ENCODE measurements around the gene CCR7.
"Not testable (repeated sequence)": the region's sequence is repeated elsewhere in the genome, so short reads cannot be mapped to it uniquely, and the experiment has no call there.

The CCR7 gene

GRCh38 chr17:40580140-40580539 lies 14.9 kb upstream of the CCR7 start:
- Histone ChIP-seq H3K4me3 (no peak overlapping the region), H3K36me3 (replicated peaks) (no peaks in the 10 kb centered on the region), H3K27me3 (ENCODE audit: low read depth) (no peaks in the 10 kb centered on the region; the same call in 1 of the 2 replicates), H3K4me1 (no peaks in the 10 kb centered on the region), H3K9me3 (no peaks in the 10 kb centered on the region)
- in situ Hi-C loops (cut with MboI; ENCODE audit: low sequenced_read_pairs): no loop called here
- no peak for DNase-seq (ENCODE audit: low spot score in 2 of 2)

GRCh38 chr17:40579471-40579870 lies 14.2 kb upstream of the CCR7 start:
- no peaks in the 10 kb centered on the region for H3K36me3 ChIP-seq (replicated peaks)
- no peak overlapping the region for H3K4me3 ChIP-seq
- no peaks in the 10 kb centered on the region; the same call in 1 of the 2 replicates for H3K27me3 ChIP-seq (ENCODE audit: low read depth)
- in situ Hi-C loops (cut with MboI; ENCODE audit: low sequenced_read_pairs): no loop called here
- H3K9me3 ChIP-seq: no peaks in the 10 kb centered on the region
- DNase-seq (ENCODE audit: low spot score in 2 of 2): no peak
- no peaks in the 10 kb centered on the region for H3K4me1 ChIP-seq

GRCh38 chr17:40577611-40578065 lies 12.4 kb upstream of the CCR7 start:
- Histone ChIP-seq H3K36me3 (replicated peaks) (no peaks in the 10 kb centered on the region), H3K4me1 (no peaks in the 10 kb centered on the region), H3K27me3 (ENCODE audit: low read depth) (no peaks in the 10 kb centered on the region; the same call in 1 of the 2 replicates), H3K9me3 (no peaks in the 10 kb centered on the region; the same call in 1 of the 2 replicates), H3K4me3 (no peak overlapping the region)
- no peak for DNase-seq (ENCODE audit: low spot score in 2 of 2)
- in situ Hi-C loops (cut with MboI; ENCODE audit: low sequenced_read_pairs): no loop called here

DNA sequence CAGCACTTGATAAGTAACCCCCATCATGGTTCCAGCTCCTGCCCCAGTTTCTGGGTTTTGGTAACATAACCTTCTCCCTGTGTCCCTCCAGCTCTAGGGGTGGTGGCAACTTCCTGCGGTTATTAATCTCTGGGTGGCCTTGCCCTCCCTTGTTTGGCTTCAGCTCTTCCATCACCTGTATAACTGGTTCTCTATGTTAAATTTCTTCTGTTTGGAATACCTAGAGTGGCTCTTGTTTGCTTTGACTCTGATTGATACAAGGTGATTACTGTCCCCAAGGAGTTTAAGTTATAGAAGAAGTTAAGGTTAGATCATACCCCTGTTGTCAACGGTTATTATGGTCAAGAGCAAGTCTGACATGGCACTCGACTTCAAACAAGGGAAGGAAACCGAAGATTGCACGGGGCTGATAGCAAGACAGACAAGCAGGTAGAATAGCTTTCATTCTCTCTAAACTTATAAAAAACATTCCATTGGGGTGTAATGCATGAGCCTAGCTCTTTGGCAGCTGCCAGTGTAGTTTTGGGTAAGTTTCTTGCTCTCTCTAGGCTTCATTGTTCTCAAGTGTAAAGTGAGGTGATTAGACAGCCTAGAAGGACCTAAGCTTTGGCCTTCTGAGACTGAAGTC lies 11.0 kb upstream of the CCR7 start:
- Histone ChIP-seq H3K9me3 (no peaks in the 10 kb centered on the region; the same call in 1 of the 2 replicates), H3K4me1 (no peaks in the 10 kb centered on the region), H3K36me3 (replicated peaks) (no peaks in the 10 kb centered on the region), H3K27me3 (ENCODE audit: low read depth) (0 out of 2 replicates have a peak, but pooled peaks cover 2% of the 10 kb centered on the region), H3K4me3 (no peak overlapping the region)
- DNase-seq (ENCODE audit: low spot score in 2 of 2): no peak
- in situ Hi-C loops (cut with MboI; ENCODE audit: low sequenced_read_pairs): no loop called here

GRCh38 chr17:40574292-40574691 lies 9.0 kb upstream of the CCR7 start:
- in situ Hi-C loops (cut with MboI; ENCODE audit: low sequenced_read_pairs): no loop called here
- H3K4me3 ChIP-seq: no peak overlapping the region
- H3K27me3 ChIP-seq (ENCODE audit: low read depth): peaks cover 5% of the 10 kb centered on the region; the same call in 1 of the 2 replicates
- no peak for DNase-seq (ENCODE audit: low spot score in 2 of 2)
- H3K36me3 ChIP-seq (replicated peaks): no peaks in the 10 kb centered on the region
- H3K9me3 ChIP-seq: no peaks in the 10 kb centered on the region; the same call in 1 of the 2 replicates
- no peaks in the 10 kb centered on the region for H3K4me1 ChIP-seq

DNA sequence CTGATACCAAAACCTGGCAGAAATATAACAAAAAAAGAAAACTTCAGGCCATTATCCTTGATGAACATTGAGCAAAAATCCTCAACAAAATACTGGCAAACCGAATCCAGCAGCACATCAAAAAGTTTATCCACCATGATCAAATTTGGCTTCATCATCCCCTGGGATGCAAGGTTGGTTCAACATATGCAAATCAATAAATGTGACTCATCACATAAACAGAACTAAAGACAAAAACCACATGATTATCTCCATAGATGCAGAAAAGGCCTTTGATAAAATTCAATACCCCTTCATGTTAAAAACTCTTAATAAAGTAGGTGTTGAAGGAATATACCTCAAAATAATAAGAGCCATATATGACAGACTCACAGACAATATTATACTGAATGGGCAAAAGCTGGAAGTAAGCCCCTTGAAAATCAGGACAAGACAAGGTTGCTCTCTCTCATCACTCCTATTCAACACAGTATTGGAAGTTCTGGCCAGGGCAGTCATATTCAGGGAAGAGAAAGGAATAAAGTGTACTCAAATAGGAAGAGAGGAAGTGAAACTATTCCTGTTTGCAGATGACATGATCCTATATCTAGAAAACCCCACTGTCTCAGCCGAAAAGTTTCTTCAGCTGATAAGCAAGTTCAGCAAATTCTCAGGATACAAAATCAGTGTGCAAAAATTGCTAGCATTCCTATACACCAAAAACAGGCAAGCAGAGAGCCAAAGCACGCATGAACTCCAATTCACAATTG lies 7.1 kb upstream of the CCR7 start:
- H3K36me3 ChIP-seq (replicated peaks); H3K9me3 ChIP-seq; H3K4me3 ChIP-seq; DNase-seq (ENCODE audit: low spot score in 2 of 2); H3K27me3 ChIP-seq (ENCODE audit: low read depth); H3K4me1 ChIP-seq; in situ Hi-C loops (cut with MboI; ENCODE audit: low sequenced_read_pairs): not testable (repeated sequence)

- Histone ChIP-seq H3K4me3 (no peak overlapping the region), H3K4me1 (no peaks in the 10 kb centered on the region), H3K9me3 (no peaks in the 10 kb centered on the region; the same call in 1 of the 2 replicates), H3K36me3 (replicated peaks) (no peaks in the 10 kb centered on the region), H3K27me3 (ENCODE audit: low read depth) (peaks cover 5% of the 10 kb centered on the region; the same call in 1 of the 2 replicates)
- no peak for DNase-seq (ENCODE audit: low spot score in 2 of 2)
- in situ Hi-C loops (cut with MboI; ENCODE audit: low sequenced_read_pairs): no loop called here
These were observed 3.0 kb upstream of the CCR7 start for GRCh38 chr17:40568074-40568836.

DNA sequence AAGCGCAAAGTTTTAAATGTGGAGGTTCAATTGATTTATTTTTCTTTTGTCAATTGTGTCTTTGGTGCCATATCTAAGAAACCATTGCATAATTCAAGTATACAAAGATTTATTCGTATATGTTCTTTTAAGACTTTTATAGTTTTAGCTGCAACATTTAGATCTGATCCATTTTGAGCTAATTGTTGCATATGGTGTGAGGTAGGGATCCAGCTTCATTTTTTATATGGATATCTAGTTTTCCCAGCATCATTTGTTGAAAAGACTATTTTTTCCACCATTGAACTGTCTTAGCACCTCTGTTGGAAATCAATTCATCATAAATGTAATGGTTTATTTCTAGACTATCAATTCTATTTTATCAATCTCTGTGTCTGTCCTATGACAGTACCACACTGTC lies 2.1 kb upstream of the CCR7 start:
- no peak overlapping the region for H3K4me3 ChIP-seq
- in situ Hi-C loops (cut with MboI; ENCODE audit: low sequenced_read_pairs): no loop called here
- peaks cover 7% of the 10 kb centered on the region; the same call in 1 of the 2 replicates for H3K27me3 ChIP-seq (ENCODE audit: low read depth)
- no peaks in the 10 kb centered on the region for H3K9me3 ChIP-seq
- no peaks in the 10 kb centered on the region for H3K4me1 ChIP-seq
- H3K36me3 ChIP-seq (replicated peaks): no peaks in the 10 kb centered on the region
- no peak for DNase-seq (ENCODE audit: low spot score in 2 of 2)

DNA sequence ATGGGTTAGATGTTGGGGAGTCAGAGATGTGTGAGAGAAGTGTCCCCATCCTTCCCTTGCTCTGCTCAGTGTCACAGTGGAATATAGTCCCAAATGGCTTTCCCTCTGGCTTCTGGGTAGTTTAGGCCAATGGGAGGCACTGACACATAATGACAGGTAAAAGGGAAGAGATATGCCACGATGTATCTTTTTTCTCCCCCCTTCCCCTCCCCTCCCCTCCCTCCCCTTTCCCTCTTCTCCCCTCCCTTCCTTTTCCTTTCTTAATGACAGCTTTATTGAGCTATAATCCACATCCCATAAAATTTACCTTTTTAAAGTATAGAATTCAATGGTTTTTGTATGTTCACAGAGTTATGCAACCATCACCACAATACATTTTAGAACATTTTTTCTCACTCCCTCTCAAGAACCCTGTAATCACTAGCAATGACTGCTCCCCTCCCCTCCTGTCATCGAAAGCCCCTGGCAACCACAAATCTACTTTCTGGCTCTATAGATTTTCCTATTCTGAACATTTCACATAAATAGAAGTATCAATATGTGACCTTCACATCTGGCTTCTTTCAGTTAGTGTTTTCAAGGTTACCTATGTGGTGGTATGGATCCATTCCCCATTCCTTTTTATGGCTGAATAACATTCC lies 617 bp upstream of the CCR7 start:
- Histone ChIP-seq H3K27me3 (ENCODE audit: low read depth) (peaks cover 5% of the 10 kb centered on the region; the same call in 1 of the 2 replicates), H3K4me1 (no peaks in the 10 kb centered on the region), H3K36me3 (replicated peaks) (no peaks in the 10 kb centered on the region), H3K9me3 (no peaks in the 10 kb centered on the region), H3K4me3 (no peak overlapping the region)
- no peak for DNase-seq (ENCODE audit: low spot score in 2 of 2)
- in situ Hi-C loops (cut with MboI; ENCODE audit: low sequenced_read_pairs): no loop called here

GRCh38 chr17:40564195-40564882 lies 933 bp downstream of the CCR7 start:
- in situ Hi-C loops (cut with MboI; ENCODE audit: low sequenced_read_pairs): no loop called here
- no peak for DNase-seq (ENCODE audit: low spot score in 2 of 2)
- H3K4me3 ChIP-seq: no peak overlapping the region
- peaks cover 3% of the 10 kb centered on the region for H3K4me1 ChIP-seq
- H3K9me3 ChIP-seq: no peaks in the 10 kb centered on the region
- H3K36me3 ChIP-seq (replicated peaks): no peaks in the 10 kb centered on the region
- H3K27me3 ChIP-seq (ENCODE audit: low read depth): 0 out of 2 replicates have a peak, but pooled peaks cover 2% of the 10 kb centered on the region

- DNase-seq (ENCODE audit: low spot score in 2 of 2): no peak
- in situ Hi-C loops (cut with MboI; ENCODE audit: low sequenced_read_pairs): no loop called here
- H3K4me3 ChIP-seq: no peak overlapping the region
- H3K27me3 ChIP-seq (ENCODE audit: low read depth): 0 out of 2 replicates have a peak, but pooled peaks cover 2% of the 10 kb centered on the region
- H3K4me1 ChIP-seq: peaks cover 3% of the 10 kb centered on the region
- H3K9me3 ChIP-seq: no peaks in the 10 kb centered on the region
- no peaks in the 10 kb centered on the region for H3K36me3 ChIP-seq (replicated peaks)
These were observed 1.8 kb downstream of the CCR7 start for GRCh38 chr17:40563220-40564052.

GRCh38 chr17:40562838-40563219 lies 2.4 kb downstream of the CCR7 start:
- DNase-seq (ENCODE audit: low spot score in 2 of 2): no peak
- in situ Hi-C loops (cut with MboI; ENCODE audit: low sequenced_read_pairs): no loop called here
- peaks cover 3% of the 10 kb centered on the region for H3K4me1 ChIP-seq
- H3K27me3 ChIP-seq (ENCODE audit: low read depth): 0 out of 2 replicates have a peak, but pooled peaks cover 2% of the 10 kb centered on the region
- no peak overlapping the region for H3K4me3 ChIP-seq
- H3K36me3 ChIP-seq (replicated peaks): no peaks in the 10 kb centered on the region
- H3K9me3 ChIP-seq: no peaks in the 10 kb centered on the region
